Stimulated activated CD8-positive, alpha-beta memory T cell treated with anti-CD3 and anti-CD28 coated beads, Interleukin-4, amount 100 ng/mL, for 1 hour (primary cell): ENCODE measurements around the gene MAN2A1.
"Not testable (repeated sequence)": the region's sequence is repeated elsewhere in the genome, so short reads cannot be mapped to it uniquely, and the experiment has no call there.

Experiments
- DNase-seq, 2 donors: peaks; one replicate each; pipeline ENCODE4 v3.0.0-alpha.2; 2020; ENCODE audit warnings: low read depth in 2 of 2, low spot score in 1 of 2

MAN2A1 gene

GRCh38 chr5:109812698-109813097 lies 123.0 kb downstream of the MAN2A1 start:
- DNase-seq = no peak

DNA sequence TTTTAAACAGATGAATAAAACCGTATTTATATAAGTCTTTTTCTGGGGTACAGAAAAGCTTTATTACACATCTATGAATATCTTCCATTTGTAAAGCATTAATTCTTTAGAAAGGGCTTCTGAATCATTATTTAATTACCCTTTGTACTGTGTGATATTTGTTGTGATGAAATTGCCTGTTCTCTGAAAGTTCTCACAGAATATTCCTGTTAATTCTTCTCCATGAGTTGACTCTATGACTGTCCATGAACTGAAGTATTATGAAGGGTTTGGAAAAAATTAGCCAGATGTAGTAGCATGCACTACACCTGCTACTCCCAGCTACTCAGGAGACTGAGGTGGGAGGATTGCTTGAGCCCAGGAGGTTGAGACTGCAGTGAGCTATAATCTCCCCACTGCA lies 127.0 kb downstream of the MAN2A1 start:
- DNase-seq = no peak

DNA sequence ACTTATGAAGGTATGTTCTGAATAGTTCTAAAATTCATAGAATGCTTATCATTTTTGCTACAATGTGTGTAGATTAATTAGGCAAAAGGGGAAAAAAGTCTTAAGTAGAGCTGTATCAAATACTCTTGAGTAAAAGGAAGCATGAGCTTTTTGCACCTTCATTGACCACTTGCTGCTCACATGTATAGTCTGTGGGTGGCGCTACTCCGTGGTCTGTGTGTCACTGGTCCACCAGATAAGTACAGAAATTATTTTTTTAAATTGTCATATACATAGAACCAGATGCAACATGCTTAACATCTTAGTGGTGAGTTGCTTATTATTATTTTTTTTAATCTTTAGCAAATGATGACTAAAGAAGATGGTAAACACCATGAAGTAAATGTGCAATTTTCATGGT lies 130.2 kb downstream of the MAN2A1 start:
- no peak for DNase-seq

DNA sequence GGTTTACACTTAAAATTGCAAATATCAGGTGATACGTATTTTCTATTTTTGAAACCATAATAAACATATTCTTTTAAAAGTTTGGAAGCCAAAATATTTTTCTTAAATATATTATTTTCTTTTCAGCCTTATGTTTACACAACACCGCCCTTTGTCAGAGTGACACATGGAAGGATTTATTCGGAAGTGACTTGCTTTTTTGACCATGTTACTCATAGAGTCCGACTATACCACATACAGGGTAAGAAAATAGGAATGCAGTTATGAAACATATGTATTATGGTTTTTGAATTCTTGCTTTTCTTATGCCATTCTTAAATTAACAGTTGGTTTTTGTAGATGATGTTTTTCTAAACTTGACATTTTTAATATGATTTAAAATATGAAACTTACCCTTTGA lies 133.9 kb downstream of the MAN2A1 start:
- no peak for DNase-seq

DNA sequence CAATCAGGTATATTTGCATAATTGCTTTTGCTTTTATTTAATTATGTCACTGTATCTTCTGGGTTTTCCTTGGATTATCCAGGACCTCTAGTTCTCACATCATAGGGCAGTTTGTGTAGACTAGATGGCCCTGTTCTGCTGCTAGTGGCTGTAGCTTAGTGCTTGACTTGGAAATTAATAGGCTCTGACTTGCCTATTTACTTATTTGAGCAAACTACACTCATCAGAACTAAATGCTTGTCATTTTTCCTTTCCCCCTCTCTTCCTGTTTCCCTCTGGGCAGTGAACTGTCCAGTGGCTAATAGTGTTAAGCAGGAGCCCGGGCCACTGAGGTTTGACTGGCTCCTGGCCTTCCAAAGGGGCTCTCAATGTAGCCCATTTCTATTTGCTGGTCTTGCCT lies 135.7 kb downstream of the MAN2A1 start:
- DNase-seq = no peak

DNA sequence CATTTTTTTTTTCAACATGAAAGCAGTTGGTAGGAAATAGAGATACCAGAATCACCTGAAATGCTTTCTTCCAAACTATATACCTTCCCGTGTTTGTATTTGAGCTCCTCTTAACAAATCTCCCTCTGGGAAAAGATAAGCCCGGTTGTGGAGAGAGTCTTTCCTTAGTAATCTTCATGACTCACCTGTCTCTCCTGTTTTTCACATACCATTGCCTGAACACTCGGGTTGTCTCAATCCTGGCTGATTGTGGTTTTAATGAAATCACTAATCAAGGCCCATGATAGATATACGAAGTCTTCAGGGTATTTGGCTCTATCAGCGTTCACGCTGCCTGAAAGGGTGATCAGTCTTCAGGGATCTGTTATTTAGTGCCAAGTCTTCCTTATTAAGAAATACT lies 136.7 kb downstream of the MAN2A1 start:
- no peak for DNase-seq

- no peak for DNase-seq
These were observed 139.6 kb downstream of the MAN2A1 start for GRCh38 chr5:109829331-109829730.

- DNase-seq = no peak
These were observed 141.3 kb downstream of the MAN2A1 start for GRCh38 chr5:109830955-109831502.

GRCh38 chr5:109832207-109833188 lies 142.8 kb downstream of the MAN2A1 start:
- DNase-seq = not testable (repeated sequence)

- no peak for DNase-seq
These were observed 144.2 kb downstream of the MAN2A1 start for GRCh38 chr5:109833946-109834345.

DNA sequence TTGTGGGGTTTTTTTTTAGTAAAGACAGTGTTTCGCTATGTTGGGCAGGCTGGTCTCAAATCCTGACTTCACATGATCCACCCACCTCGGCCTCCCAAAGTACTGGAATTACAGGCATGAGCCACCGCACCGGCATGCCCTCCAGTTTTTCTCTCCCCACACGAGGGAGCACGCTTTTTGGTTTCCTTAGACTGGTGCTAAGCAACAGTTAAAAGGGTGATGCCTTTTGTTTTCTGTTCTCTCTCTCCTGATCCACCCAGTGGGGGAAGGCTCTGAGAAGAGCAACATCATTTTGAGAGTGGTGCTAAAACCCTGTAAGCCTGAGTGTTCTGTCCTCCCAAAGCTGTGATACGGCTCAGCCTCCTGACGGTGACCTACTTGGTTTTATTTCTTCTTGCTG lies 146.6 kb downstream of the MAN2A1 start:
- DNase-seq = no peak

DNA sequence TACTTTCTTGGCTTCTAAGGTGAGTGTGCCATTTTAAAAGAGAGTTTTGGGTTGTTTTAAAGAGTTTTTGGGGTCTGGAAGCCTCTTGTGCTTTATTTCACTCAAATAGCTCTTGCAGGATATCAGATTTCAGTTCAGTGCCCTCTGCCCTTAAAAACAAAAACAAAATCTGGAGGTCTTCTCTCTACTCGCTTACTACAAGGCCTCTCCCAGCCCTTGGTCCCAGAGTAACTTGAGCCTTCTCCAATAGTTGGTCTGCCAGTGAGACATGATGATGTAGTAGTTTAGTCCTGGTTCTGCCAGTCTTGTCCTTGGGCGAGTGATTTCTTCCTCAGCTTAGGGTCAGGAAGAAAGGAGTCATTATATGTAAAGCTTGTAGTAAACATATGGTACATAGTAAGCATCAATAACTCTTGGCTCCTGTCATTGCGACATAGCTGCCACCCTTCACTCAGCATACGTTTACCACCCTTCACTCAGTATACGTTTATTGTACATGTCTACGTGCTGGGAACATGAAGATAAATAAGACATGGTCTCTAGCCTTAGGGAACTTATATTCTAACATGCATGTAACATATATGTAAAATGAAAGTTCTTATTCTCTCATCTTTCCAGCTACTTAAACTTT lies 147.6 kb downstream of the MAN2A1 start:
- DNase-seq = no peak

DNA sequence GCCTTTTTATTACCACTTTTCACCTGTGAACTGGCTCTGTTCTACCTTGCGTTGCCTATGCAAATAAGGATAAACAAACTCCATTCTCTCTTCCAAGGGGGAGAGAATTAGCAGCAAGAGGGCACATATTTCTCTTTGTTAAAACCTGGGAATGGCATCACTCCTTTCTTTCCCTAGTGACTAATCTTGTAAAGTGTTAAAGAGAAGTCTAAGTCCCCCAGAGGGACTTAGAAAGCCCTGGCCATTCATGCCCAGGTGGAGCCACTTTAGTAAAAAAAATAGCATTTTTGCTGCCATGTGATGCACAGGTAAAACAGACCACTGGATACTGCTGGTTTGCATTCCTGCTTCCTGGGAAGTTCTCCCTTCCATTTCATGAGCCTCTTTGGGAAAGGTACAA lies 148.4 kb downstream of the MAN2A1 start:
- DNase-seq = no peak

DNA sequence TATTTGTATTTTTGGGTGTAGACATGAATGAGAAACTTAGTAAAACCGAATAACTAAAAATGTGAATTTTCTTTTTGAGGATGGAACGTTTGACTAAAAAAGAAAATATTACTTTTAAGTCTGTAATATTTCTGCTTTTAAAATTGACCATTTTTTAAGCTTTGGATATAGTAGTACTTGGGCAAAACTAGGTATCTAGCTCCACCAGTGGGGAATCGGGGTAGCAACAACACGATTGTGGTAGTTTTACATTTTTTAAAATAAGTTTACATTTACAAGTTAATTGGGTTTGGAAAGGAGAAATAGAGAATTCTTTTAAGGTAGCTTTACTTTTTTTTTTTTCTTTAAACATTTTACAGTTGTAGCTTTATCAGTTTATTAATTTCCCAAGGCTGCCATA lies 154.4 kb downstream of the MAN2A1 start:
- no peak for DNase-seq

GRCh38 chr5:109844695-109845094 lies 155.0 kb downstream of the MAN2A1 start:
- no peak for DNase-seq

GRCh38 chr5:109848130-109848529 lies 158.4 kb downstream of the MAN2A1 start:
- DNase-seq = no peak

DNA sequence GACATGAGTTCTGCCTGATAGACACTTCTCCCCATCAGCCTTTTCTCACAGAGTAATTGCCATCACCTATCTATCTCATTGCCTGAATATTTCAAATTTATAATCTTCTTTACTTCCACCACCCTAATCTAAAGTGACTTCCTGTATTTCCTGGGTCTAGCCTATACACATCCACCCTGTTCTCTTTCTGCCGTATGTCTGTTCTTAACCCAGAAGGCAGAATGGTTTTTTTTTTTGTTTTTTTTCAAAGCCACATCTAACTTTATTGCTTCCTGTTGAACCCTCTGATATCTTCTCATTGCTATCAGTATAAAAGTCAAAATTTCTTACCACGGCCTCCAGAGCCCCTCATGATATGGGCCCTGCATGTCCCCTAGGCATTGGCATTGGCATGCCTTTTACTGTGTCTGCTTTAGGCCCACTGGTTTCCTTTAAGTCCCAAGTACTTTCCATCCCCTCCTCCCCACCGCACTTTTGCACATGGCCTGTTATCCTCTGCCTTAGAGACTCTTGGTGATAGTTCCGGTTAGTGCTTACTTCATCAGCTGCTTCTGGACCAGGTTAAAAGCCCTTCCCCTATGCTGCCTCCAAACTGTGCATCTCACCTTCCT lies 159.9 kb downstream of the MAN2A1 start:
- DNase-seq = no peak

GRCh38 chr5:109852371-109853155 lies 162.8 kb downstream of the MAN2A1 start:
- DNase-seq = no peak

- no peak for DNase-seq
These were observed 163.7 kb downstream of the MAN2A1 start for GRCh38 chr5:109853377-109853776.

DNA sequence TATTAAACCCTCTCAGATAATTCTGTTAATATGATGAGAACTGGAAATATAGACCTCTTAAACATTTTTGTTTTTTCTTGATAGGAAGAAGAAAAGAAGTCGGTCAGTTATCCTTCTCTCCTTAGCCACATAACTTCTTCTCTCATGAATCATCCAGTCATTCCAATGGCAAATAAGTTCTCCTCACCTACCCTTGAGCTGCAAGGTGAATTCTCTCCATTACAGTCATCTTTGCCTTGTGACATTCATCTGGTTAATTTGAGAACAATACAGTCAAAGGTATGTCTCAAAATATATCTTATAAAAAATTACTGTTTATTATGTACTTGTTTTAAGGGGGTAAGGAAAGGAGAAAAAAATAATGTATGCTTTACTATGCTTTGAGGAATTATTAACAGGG lies 165.3 kb downstream of the MAN2A1 start:
- DNase-seq = no peak
